ENCODE results near the gene GSTK1.
"Not testable (repeated sequence)": the region's sequence is repeated elsewhere in the genome, so short reads cannot be mapped to it uniquely, and the experiment has no call there.

GSTK1 gene

GRCh38 chr7:143236408-143236990 lies 26.7 kb upstream of the GSTK1 start:
- no peak for DNase-seq

GRCh38 chr7:143237366-143237765 lies 25.9 kb upstream of the GSTK1 start:
- no peak for DNase-seq

GRCh38 chr7:143238289-143238980 lies 24.8 kb upstream of the GSTK1 start:
- no peak for DNase-seq

GRCh38 chr7:143239813-143240212 lies 23.4 kb upstream of the GSTK1 start:
- no peak for DNase-seq

- peak; percentile 51 for DNase-seq
Measured at GRCh38 chr7:143240291-143241168, 22.7 kb upstream of the GSTK1 start.

- no peak for DNase-seq
Measured at GRCh38 chr7:143242306-143242705, 20.9 kb upstream of the GSTK1 start.

GRCh38 chr7:143243111-143243510 lies 20.1 kb upstream of the GSTK1 start:
- DNase-seq: no peak

- no peak for DNase-seq
Measured at GRCh38 chr7:143243614-143244013, 19.6 kb upstream of the GSTK1 start.

GRCh38 chr7:143244321-143244720 lies 18.9 kb upstream of the GSTK1 start:
- no peak for DNase-seq

- no peak for DNase-seq
Measured at GRCh38 chr7:143245123-143245522, 18.1 kb upstream of the GSTK1 start.

- no peak for DNase-seq
Measured at GRCh38 chr7:143247372-143247771, 15.9 kb upstream of the GSTK1 start.

GRCh38 chr7:143248761-143249354 lies 14.4 kb upstream of the GSTK1 start:
- no peak for DNase-seq

- DNase-seq: no peak
Measured at GRCh38 chr7:143250199-143250598, 13.0 kb upstream of the GSTK1 start.

- no peak for DNase-seq
Measured at GRCh38 chr7:143250822-143251221, 12.4 kb upstream of the GSTK1 start.

- DNase-seq: no peak
Measured at GRCh38 chr7:143252006-143252405, 11.2 kb upstream of the GSTK1 start.

GRCh38 chr7:143255564-143255963 lies 7.7 kb upstream of the GSTK1 start:
- DNase-seq: no peak

GRCh38 chr7:143256325-143256724 lies 6.9 kb upstream of the GSTK1 start:
- DNase-seq: no peak

- DNase-seq: no peak
Measured at GRCh38 chr7:143256932-143257331, 6.3 kb upstream of the GSTK1 start.

- no peak for DNase-seq
Measured at GRCh38 chr7:143257501-143257900, 5.7 kb upstream of the GSTK1 start.

- DNase-seq: no peak
Measured at GRCh38 chr7:143258831-143259230, 4.4 kb upstream of the GSTK1 start.

- no peak for DNase-seq
Measured at GRCh38 chr7:143259765-143260164, 3.5 kb upstream of the GSTK1 start.

- DNase-seq: no peak
Measured at GRCh38 chr7:143261901-143262300, 1.3 kb upstream of the GSTK1 start.

GRCh38 chr7:143264196-143264568 lies 941 bp downstream of the GSTK1 start:
- DNase-seq: not testable (repeated sequence)

Measured in right kidney (tissue), 1 donor.